GM21717 (cell line): ENCODE results near the gene PRG3.
"Not testable (repeated sequence)": the region's sequence is repeated elsewhere in the genome, so short reads cannot be mapped to it uniquely, and the experiment has no call there.

Experiments
- ATAC-seq: cut with Tn5 transposase; IDR thresholded peaks from one replicate; pipeline ENCODE4 v1.9.1; 2021; ENCODE audit warnings: mild to moderate bottlenecking, moderate library complexity; ENCODE audit not compliant: unreplicated experiment

Gene PRG3

GRCh38 chr11:57409321-57410100, 28.6 kb upstream of the PRG3 start:
- no peak for ATAC-seq

- ATAC-seq, result no peak
Observed at GRCh38 chr11:57408771-57409170, 27.8 kb upstream of the PRG3 start.

GRCh38 chr11:57407941-57408475, 27.1 kb upstream of the PRG3 start:
- no peak for ATAC-seq

GRCh38 chr11:57407010-57407920, 26.3 kb upstream of the PRG3 start:
- ATAC-seq, result no peak

- ATAC-seq, result peak; percentile 70
Observed at GRCh38 chr11:57406337-57406904, 25.5 kb upstream of the PRG3 start.

GRCh38 chr11:57405271-57405860, 24.4 kb upstream of the PRG3 start:
- no peak for ATAC-seq

- peak; percentile 39 for ATAC-seq
Observed at GRCh38 chr11:57403802-57404147, 22.8 kb upstream of the PRG3 start.

GRCh38 chr11:57403003-57403801, 22.3 kb upstream of the PRG3 start:
- not testable (repeated sequence) for ATAC-seq

GRCh38 chr11:57402188-57403002, 21.4 kb upstream of the PRG3 start:
- no peak for ATAC-seq

- ATAC-seq, result no peak
Observed at GRCh38 chr11:57399972-57400578, 19.1 kb upstream of the PRG3 start.

GRCh38 chr11:57399221-57399620, 18.3 kb upstream of the PRG3 start:
- ATAC-seq, result no peak

GRCh38 chr11:57397394-57397990, 16.5 kb upstream of the PRG3 start:
- ATAC-seq, result no peak

GRCh38 chr11:57396744-57397143, 15.8 kb upstream of the PRG3 start:
- no peak for ATAC-seq

- no peak for ATAC-seq
Observed at GRCh38 chr11:57395905-57396623, 15.1 kb upstream of the PRG3 start.

GRCh38 chr11:57394203-57394965, 13.4 kb upstream of the PRG3 start:
- no peak for ATAC-seq

GRCh38 chr11:57392763-57393105, 11.8 kb upstream of the PRG3 start:
- no peak for ATAC-seq

GRCh38 chr11:57392066-57392762, 11.3 kb upstream of the PRG3 start:
- ATAC-seq, result no peak
